ENCODE data around the gene INTS11. TPM values are rescaled to one million over a fixed set of nuclear protein-coding genes. Genes with fewer than 3 reads are reported as not detected.

INTS11 gene
- total and polyA plus RNA-seq, 9 of the 15 experiments (the other 6 are each of a cell fraction or from before 2014, with no cell fraction given), result 3.6 to 183 (median 110) TPM

GRCh38 chr1:1371746-1372711 is 47.6 kb upstream of the INTS11 start (continued):
- TF ChIP-seq CGGBP1 (CRISPR knock-in tag; IDR thresholded peaks at IDR 0.05) (no peak), ESRRB (CRISPR knock-in tag; IDR thresholded peaks at IDR 0.05; ENCODE audit: borderline replicate concordance) (no peak), CHD2 (IDR thresholded peaks at IDR 0.05; ENCODE audit: low read depth, low read length) (0 out of 2 replicates have a peak, but pooled peaks have one; percentile 43), ZFP30 (CRISPR knock-in tag; IDR thresholded peaks at IDR 0.05; ENCODE audit: borderline replicate concordance) (no peak), TFAP4 (CRISPR knock-in tag; IDR thresholded peaks at IDR 0.05; ENCODE audit: borderline replicate concordance) (peak; percentile 74; the same call in 1 of the 2 replicates), SNAPC5 (CRISPR knock-in tag; IDR thresholded peaks at IDR 0.05) (no peak), YY1 (IDR thresholded peaks at IDR 0.05; ENCODE audit: borderline replicate concordance in 1 of 3, control insufficient read depth in 1 of 3, extremely low read depth in 1 of 3, insufficient read depth in 3 of 3, insufficient read length in 1 of 3, insufficient replicate concordance in 2 of 3, low read depth in 1 of 3, low read length in 2 of 3) (no peak), SMAD4 (CRISPR knock-in tag; conservative IDR thresholded peaks at IDR 0.05) (no peak), XRCC5 (IDR thresholded peaks at IDR 0.05; ENCODE audit: low read depth, low read length) (peak; percentile 87; the same call in 1 of the 2 replicates), GTF2A2 (tag; IDR thresholded peaks at IDR 0.05) (no peak), TCF7 (IDR thresholded peaks at IDR 0.05; ENCODE audit: borderline replicate concordance) (no peak), ZNF282 (CRISPR knock-in tag; IDR thresholded peaks at IDR 0.05) (peak; percentile 30; the same call in 1 of the 2 replicates), TAF7 (tag; IDR thresholded peaks at IDR 0.05) (no peak), ZNF121 (CRISPR knock-in tag; conservative IDR thresholded peaks at IDR 0.05) (no peak), ZNF740 (CRISPR knock-in tag; IDR thresholded peaks at IDR 0.05) (peak; percentile 83), ZNF740 (tag; IDR thresholded peaks at IDR 0.05) (no peak; a peak in 1 of 4 replicates), CREB1 (IDR thresholded peaks at IDR 0.05) (no peak), CREB1 (CRISPR knock-in tag; IDR thresholded peaks at IDR 0.05) (peak; percentile 22; the same call in 1 of the 2 replicates), ZBTB11 (CRISPR knock-in tag; IDR thresholded peaks at IDR 0.05) (peak in 1 of 3 experiments; percentile 64; a peak in 2 of 6 replicates)

Data from K562 (cell line).